WTC11 (cell line): ENCODE results near the gene RTL5.

Experiments
- CTCF ChIP-seq: fragments of 200-600 bp; IDR thresholded peaks from 2 replicates; pipeline ENCODE4 v1.8.0; 2022; ENCODE audit warnings: antibody characterized with exemption
- ESRRA ChIP-seq: sonication (generic); formaldehyde crosslinking; IDR thresholded peaks from 2 replicates; pipeline ENCODE4 v1.8.1; 2022; ENCODE audit warnings: mild to moderate bottlenecking, missing genetic modification reagents, borderline replicate concordance
- MAX ChIP-seq: sonication (generic); formaldehyde crosslinking; IDR thresholded peaks from 2 replicates; pipeline ENCODE4 v1.8.0; 2022; ENCODE audit warnings: mild to moderate bottlenecking, missing genetic modification reagents

GRCh38 chrX:72102760-72103159 lies 29.0 kb downstream of the RTL5 start:
- TF ChIP-seq CTCF: no peak
- TF ChIP-seq MAX (CRISPR knock-in tag): no peak
- TF ChIP-seq ESRRA (CRISPR knock-in tag): no peak
